ENCODE data around the gene ATF7IP. TPM values are rescaled to one million over a fixed set of nuclear protein-coding genes. Genes with fewer than 3 reads are reported as not detected.

Gene ATF7IP
- polyA plus RNA-seq, 3 donors: 16.6 to 51.7 (median 19.2) TPM

DNA sequence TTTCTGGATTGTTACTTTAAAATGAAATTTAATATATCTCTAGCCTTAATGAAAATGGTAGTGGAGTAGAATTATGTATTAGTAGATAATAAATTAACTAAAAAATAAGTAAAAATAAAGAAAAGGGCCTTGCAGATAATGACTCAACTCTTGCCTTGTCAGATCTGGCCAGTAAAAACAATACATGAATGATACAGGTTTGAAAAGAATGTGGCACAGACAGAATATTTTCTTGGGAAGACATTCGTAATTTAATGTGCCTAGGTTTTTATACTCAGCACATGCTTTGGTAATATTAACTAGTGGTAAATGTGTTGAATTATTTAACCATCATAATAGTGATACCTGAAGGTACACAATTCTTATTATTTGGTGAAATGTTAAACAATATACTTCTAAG lies 28.3 kb downstream of the ATF7IP start:
- no peaks in the 10 kb centered on the region for H3K9me3 ChIP-seq (replicated peaks in 1 of 2; ENCODE audit: control insufficient read depth in 1 of 2, insufficient read depth in 1 of 2, low read length in 2 of 2)
- peak overlapping the region in 1 of 2 donors; percentile 5 for H3K27ac ChIP-seq (ENCODE audit: low read depth in 1 of 2, low read length in 2 of 2)
- no peak overlapping the region for H3K9ac ChIP-seq (ENCODE audit: insufficient read depth, low read length, poor library complexity, severe bottlenecking)
- peaks cover 10 to 27% of the 10 kb centered on the region in 2 donors for H3K4me1 ChIP-seq (ENCODE audit: control insufficient read depth in 1 of 2, insufficient read depth in 2 of 2, low read length in 2 of 2)
- no peak overlapping the region for H3K4me2 ChIP-seq (replicated peaks; ENCODE audit: extremely low read depth, low read length, poor library complexity, severe bottlenecking)
- intact Hi-C loops (cut with micrococcal nuclease): loop anchor here in 1 of 2 donors (5.0 kb wide), 1 partner anchor 136 kb away; no protein-coding TSS in a partner anchor
- Mint-ChIP-seq H3K4me3 (peak overlapping the region in 1 of 2 donors; percentile 58), H3K27me3 (ENCODE audit: low read depth in 3 of 3) (peaks cover 0 to 2% (median 1%) of the 10 kb centered on the region in 3 donors), H3K36me3 (peaks cover 16 to 18% of the 10 kb centered on the region in 2 donors), H3K9me3 (no peaks in the 10 kb centered on the region), H3K4me1 (peaks cover 27% of the 10 kb centered on the region), H3K27ac (no peak overlapping the region)
- H3K36me3 ChIP-seq (replicated peaks in 1 of 2; ENCODE audit: control insufficient read depth in 1 of 2, insufficient read depth in 2 of 2, low read length in 2 of 2): peaks cover 4 to 7% of the 10 kb centered on the region in 2 donors
- TF ChIP-seq, protein P1, sequence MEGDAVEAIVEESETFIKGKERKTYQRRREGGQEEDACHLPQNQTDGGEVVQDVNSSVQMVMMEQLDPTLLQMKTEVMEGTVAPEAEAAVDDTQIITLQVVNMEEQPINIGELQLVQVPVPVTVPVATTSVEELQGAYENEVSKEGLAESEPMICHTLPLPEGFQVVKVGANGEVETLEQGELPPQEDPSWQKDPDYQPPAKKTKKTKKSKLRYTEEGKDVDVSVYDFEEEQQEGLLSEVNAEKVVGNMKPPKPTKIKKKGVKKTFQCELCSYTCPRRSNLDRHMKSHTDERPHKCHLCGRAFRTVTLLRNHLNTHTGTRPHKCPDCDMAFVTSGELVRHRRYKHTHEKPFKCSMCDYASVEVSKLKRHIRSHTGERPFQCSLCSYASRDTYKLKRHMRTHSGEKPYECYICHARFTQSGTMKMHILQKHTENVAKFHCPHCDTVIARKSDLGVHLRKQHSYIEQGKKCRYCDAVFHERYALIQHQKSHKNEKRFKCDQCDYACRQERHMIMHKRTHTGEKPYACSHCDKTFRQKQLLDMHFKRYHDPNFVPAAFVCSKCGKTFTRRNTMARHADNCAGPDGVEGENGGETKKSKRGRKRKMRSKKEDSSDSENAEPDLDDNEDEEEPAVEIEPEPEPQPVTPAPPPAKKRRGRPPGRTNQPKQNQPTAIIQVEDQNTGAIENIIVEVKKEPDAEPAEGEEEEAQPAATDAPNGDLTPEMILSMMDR (IDR thresholded peaks at IDR 0.05): no peak
- H2AFZ ChIP-seq (ENCODE audit: insufficient read depth, low read depth, low read length, poor library complexity, severe bottlenecking): no peak overlapping the region
- peak overlapping the region in 1 of 3 experiments; percentile 27 for H3K4me3 ChIP-seq (replicated peaks in 1 of 3; ENCODE audit: low read depth in 2 of 3, low read length in 3 of 3)
- no peaks in the 10 kb centered on the region for H3K27me3 ChIP-seq (ENCODE audit: control insufficient read depth in 2 of 2, insufficient read depth in 2 of 2, low read length in 2 of 2)
- H3K79me2 ChIP-seq (ENCODE audit: insufficient read depth, low read length): peaks cover 100% of the 10 kb centered on the region
- WGBS (ENCODE audit: insufficient coverage): no CpG with 5 or more reads among the region's 1 CpG
- H4K20me1 ChIP-seq (ENCODE audit: insufficient read depth, low read length): peaks cover 71% of the 10 kb centered on the region
- DNase-seq: no peak

DNA sequence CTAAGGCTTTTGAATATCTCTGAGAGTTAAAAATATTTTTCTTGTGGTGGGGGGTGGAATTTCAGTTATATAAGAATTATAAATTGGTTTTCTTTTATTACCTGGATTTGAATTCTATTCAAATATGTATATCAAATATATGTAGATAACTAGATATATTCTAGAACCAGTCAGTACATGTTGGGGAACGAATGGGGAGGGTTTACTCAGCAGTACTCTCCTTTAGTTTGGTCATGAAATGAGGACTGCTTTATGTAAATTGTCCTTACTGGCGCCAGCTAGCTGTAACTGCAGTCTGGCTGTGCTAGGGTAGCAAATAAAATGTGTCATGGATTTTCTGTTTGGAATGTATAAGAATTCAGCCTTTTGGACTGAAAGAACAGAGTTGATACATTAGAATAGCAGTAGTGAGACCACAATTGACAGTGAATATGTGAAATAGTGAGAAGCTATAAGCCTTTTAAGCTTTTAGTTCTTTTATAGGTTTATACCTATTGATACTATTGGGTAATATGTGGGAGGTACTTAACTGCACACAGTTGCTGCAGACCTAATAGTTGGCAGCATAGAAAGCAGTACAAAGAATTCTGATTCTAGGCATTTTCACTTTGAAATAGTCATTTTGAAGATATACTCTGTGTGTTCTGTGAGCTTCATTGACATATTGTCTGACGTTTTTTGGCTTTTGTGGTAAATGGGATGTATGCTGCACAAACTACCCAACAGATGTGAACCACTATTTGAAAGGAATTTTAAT lies 29.0 kb downstream of the ATF7IP start:
- H3K36me3 Mint-ChIP-seq: peaks cover 13 to 18% of the 10 kb centered on the region in 2 donors
- H3K79me2 ChIP-seq (ENCODE audit: insufficient read depth, low read length): peaks cover 100% of the 10 kb centered on the region
- no peaks in the 10 kb centered on the region for H3K27me3 ChIP-seq (ENCODE audit: control insufficient read depth in 2 of 2, insufficient read depth in 2 of 2, low read length in 2 of 2)
- WGBS (ENCODE audit: insufficient coverage): 0% methylated on average over 1 of the region's 3 CpGs
- no peak overlapping the region for H2AFZ ChIP-seq (ENCODE audit: insufficient read depth, low read depth, low read length, poor library complexity, severe bottlenecking)
- H3K4me3 ChIP-seq (replicated peaks in 1 of 3; ENCODE audit: low read depth in 2 of 3, low read length in 3 of 3): peak overlapping the region in 1 of 3 experiments; percentile 27
- peaks cover 10 to 27% of the 10 kb centered on the region in 2 donors for H3K4me1 ChIP-seq (ENCODE audit: control insufficient read depth in 1 of 2, insufficient read depth in 2 of 2, low read length in 2 of 2)
- H3K9me3 ChIP-seq (replicated peaks in 1 of 2; ENCODE audit: control insufficient read depth in 1 of 2, insufficient read depth in 1 of 2, low read length in 2 of 2): no peaks in the 10 kb centered on the region
- H3K9ac ChIP-seq (ENCODE audit: insufficient read depth, low read length, poor library complexity, severe bottlenecking): no peak overlapping the region
- peak; percentile 46 to 63 (median 61) for DNase-seq
- peaks cover 0 to 3% (median 0%) of the 10 kb centered on the region in 7 donors for H3K9me3 Mint-ChIP-seq
- peaks cover 27% of the 10 kb centered on the region for H3K4me1 Mint-ChIP-seq
- intact Hi-C loops (cut with micrococcal nuclease): loop anchor here in 1 of 2 donors (5.0 kb wide), 1 partner anchor 137 kb away; no protein-coding TSS in a partner anchor
- peaks cover 76% of the 10 kb centered on the region for H4K20me1 ChIP-seq (ENCODE audit: insufficient read depth, low read length)
- TF ChIP-seq, protein P1 (IDR thresholded peaks at IDR 0.05): peak; percentile 12
- H3K27ac ChIP-seq (ENCODE audit: low read depth in 1 of 2, low read length in 2 of 2): peak overlapping the region in 1 of 2 donors; percentile 5
- peaks cover 4 to 7% of the 10 kb centered on the region in 2 donors for H3K36me3 ChIP-seq (replicated peaks in 1 of 2; ENCODE audit: control insufficient read depth in 1 of 2, insufficient read depth in 2 of 2, low read length in 2 of 2)
- peaks cover 0 to 2% (median 1%) of the 10 kb centered on the region in 3 donors for H3K27me3 Mint-ChIP-seq (ENCODE audit: low read depth in 3 of 3)
- peak overlapping the region; percentile 42 for H3K4me2 ChIP-seq (replicated peaks; ENCODE audit: extremely low read depth, low read length, poor library complexity, severe bottlenecking)
- H3K27ac Mint-ChIP-seq: peak overlapping the region in 4 of 7 donors; percentile 5 to 84 (median 38)
- H3K4me3 Mint-ChIP-seq: peak overlapping the region in 1 of 2 donors; percentile 58
